A673 (cell line): ENCODE measurements around the gene TUBG1.

ENCODE experiments used
- EZH2 ChIP-seq: fragments of 200-600 bp; sonication (generic); IDR thresholded peaks from 2 replicates; pipeline ENCODE4 v1.6.1; 2017; ENCODE audit warnings: borderline replicate concordance, low read depth, mild to moderate bottlenecking, mixed read lengths, antibody characterized with exemption, low read length; ENCODE audit not compliant: poor library complexity, severe bottlenecking
- TF ChIP-seq, protein P1 (sequence below): fragments of 300-800, 200-600 bp; sonication (generic); conservative IDR thresholded peaks from 2 replicates; pipeline ENCODE4 v1.5.1; 2017; ENCODE audit warnings: low read depth, mild to moderate bottlenecking, antibody characterized with exemption, low read length, moderate library complexity, mixed read lengths

- TF ChIP-seq, protein P1, sequence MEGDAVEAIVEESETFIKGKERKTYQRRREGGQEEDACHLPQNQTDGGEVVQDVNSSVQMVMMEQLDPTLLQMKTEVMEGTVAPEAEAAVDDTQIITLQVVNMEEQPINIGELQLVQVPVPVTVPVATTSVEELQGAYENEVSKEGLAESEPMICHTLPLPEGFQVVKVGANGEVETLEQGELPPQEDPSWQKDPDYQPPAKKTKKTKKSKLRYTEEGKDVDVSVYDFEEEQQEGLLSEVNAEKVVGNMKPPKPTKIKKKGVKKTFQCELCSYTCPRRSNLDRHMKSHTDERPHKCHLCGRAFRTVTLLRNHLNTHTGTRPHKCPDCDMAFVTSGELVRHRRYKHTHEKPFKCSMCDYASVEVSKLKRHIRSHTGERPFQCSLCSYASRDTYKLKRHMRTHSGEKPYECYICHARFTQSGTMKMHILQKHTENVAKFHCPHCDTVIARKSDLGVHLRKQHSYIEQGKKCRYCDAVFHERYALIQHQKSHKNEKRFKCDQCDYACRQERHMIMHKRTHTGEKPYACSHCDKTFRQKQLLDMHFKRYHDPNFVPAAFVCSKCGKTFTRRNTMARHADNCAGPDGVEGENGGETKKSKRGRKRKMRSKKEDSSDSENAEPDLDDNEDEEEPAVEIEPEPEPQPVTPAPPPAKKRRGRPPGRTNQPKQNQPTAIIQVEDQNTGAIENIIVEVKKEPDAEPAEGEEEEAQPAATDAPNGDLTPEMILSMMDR, result no peak
- TF ChIP-seq EZH2, result no peak
Observed at GRCh38 chr17:42632949-42633444, 23.5 kb downstream of the TUBG1 start.
